ENCODE results near the gene SLC34A1. TPM values are rescaled to one million over a fixed set of nuclear protein-coding genes. Genes with fewer than 3 reads are reported as not detected.

SLC34A1 gene
- total and polyA plus RNA-seq, 2 of the 4 experiments (the other 2 are of a cell fraction), result not detected

- BruUV-seq (replicated peaks), result no TSS peak
- ATAC-seq (ENCODE audit: low read depth), result no peak
- Histone ChIP-seq H4K8ac (ENCODE audit: low read depth in 2 of 2, low read length in 2 of 2) (no peak overlapping the region), H3K9me1 (ENCODE audit: insufficient read depth, low read length) (peaks cover 13% of the 10 kb centered on the region), H3K18ac (ENCODE audit: low read depth, low read length) (no peak overlapping the region), H3K27ac (ENCODE audit: insufficient read depth, low read length) (no peak overlapping the region), H3K56ac (ENCODE audit: extremely low read depth, insufficient read depth, low read length) (no peak overlapping the region), H3K36me3 (ENCODE audit: control insufficient read depth, insufficient read depth, low read length) (no peaks in the 10 kb centered on the region), H3K4me2 (ENCODE audit: low read depth, low read length) (no peak overlapping the region), H3K14ac (replicated peaks; ENCODE audit: low read depth, low read length) (no peak overlapping the region), H3K4me3 (ENCODE audit: insufficient read depth, low read depth, low read length) (no peak overlapping the region), H2BK20ac (ENCODE audit: low read depth, low read length) (no peak overlapping the region), H2BK15ac (ENCODE audit: low read depth, low read length) (no peak overlapping the region), H2BK120ac (ENCODE audit: low read depth, low read length) (no peak overlapping the region), H2AFZ (replicated peaks; ENCODE audit: low read length, poor library complexity) (no peak overlapping the region), H2BK5ac (ENCODE audit: low read depth, low read length, poor library complexity, severe bottlenecking) (no peak overlapping the region), H3K4ac (ENCODE audit: low read depth, low read length) (no peak overlapping the region), H3K9me3 (ENCODE audit: control insufficient read depth, insufficient read depth, low read length) (no peaks in the 10 kb centered on the region), H4K5ac (ENCODE audit: low read depth, low read length) (no peak overlapping the region), H3K27me3 (ENCODE audit: control insufficient read depth, insufficient read depth, low read length) (peaks cover 31% of the 10 kb centered on the region), H3K23ac (ENCODE audit: low read depth, low read length) (no peak overlapping the region), H2AK5ac (ENCODE audit: low read depth, low read length) (no peak overlapping the region), H4K91ac (ENCODE audit: insufficient read depth, low read depth, low read length) (no peak overlapping the region), H3K9ac (ENCODE audit: low read depth, low read length) (no peak overlapping the region), H3K4me1 (ENCODE audit: control insufficient read depth, insufficient read depth, low read length) (peaks cover 16% of the 10 kb centered on the region), H4K20me1 (ENCODE audit: insufficient read depth, low read length) (peaks cover 19% of the 10 kb centered on the region), H2AK9ac (replicated peaks; ENCODE audit: low read depth, low read length, poor library complexity) (no peak overlapping the region), H3K79me1 (ENCODE audit: low read depth in 1 of 2, low read length in 2 of 2) (peaks cover 0 to 2% of the 10 kb centered on the region in 2 experiments; a peak in 1 of 4 replicates)
- no peak for DNase-seq
- TF ChIP-seq RAD21 (IDR thresholded peaks at IDR 0.05; ENCODE audit: low read length), result no peak
- no peak for TF ChIP-seq CHD1 (IDR thresholded peaks at IDR 0.05; ENCODE audit: low read depth, low read length)
- no peak for TF ChIP-seq POLR2A (IDR thresholded peaks at IDR 0.05; ENCODE audit: low read depth, low read length)
- TF ChIP-seq MAZ (IDR thresholded peaks at IDR 0.05; ENCODE audit: borderline replicate concordance, low read depth, low read length), result no peak
- TF ChIP-seq NFE2L2 (IDR thresholded peaks at IDR 0.05; ENCODE audit: low read depth, low read length), result no peak
- TF ChIP-seq FOS (IDR thresholded peaks at IDR 0.05; ENCODE audit: low read depth, low read length), result no peak
- no peak for TF ChIP-seq CEBPB (IDR thresholded peaks at IDR 0.05; ENCODE audit: low read depth, low read length)
- no peak for TF ChIP-seq MXI1 (IDR thresholded peaks at IDR 0.05; ENCODE audit: borderline replicate concordance, low read depth, low read length)
- TF ChIP-seq ELK1 (IDR thresholded peaks at IDR 0.05; ENCODE audit: borderline replicate concordance, low read depth, low read length), result no peak
- TF ChIP-seq RFX5 (IDR thresholded peaks at IDR 0.05; ENCODE audit: low read depth, low read length), result no peak
- TF ChIP-seq CTCF (conservative IDR thresholded peaks at IDR 0.05; ENCODE audit: low read depth, low read length), result no peak
- no peak for TF ChIP-seq USF2 (IDR thresholded peaks at IDR 0.05; ENCODE audit: low read depth, low read length)
- no peak for TF ChIP-seq MAFK (IDR thresholded peaks at IDR 0.05; ENCODE audit: low read depth, low read length)
- no peak for TF ChIP-seq SMC3 (IDR thresholded peaks at IDR 0.05; ENCODE audit: low read depth, low read length)
- no peak for TF ChIP-seq RCOR1 (IDR thresholded peaks at IDR 0.05; ENCODE audit: insufficient replicate concordance, low read length)
- POLR2A ChIA-PET (ENCODE audit: unreplicated experiment), result no interaction called here
- in situ Hi-C loops (cut with MboI; ENCODE audit: low sequenced_read_pairs) (no loop called here), dilution Hi-C loops (cut with HindIII; ENCODE audit: low sequenced_read_pairs, unreplicated experiment) (no loop called here), intact Hi-C loops (cut with micrococcal nuclease) (no loop called here)
- 92% methylated on average over 11 of the region's 14 CpGs; no CpG with 5 or more reads in 1 of the 2 experiments for WGBS, 2 experiments (ENCODE audit: extremely low coverage in 2 of 2, insufficient read length in 1 of 2)
- CTCF ChIA-PET, result no interaction called here
These were observed 3.2 kb downstream of the SLC34A1 start for GRCh38 chr5:177387405-177387804.

Data from IMR-90 (cell line).